ENCODE data around the gene STEAP1.
"Not testable (repeated sequence)": the region's sequence is repeated elsewhere in the genome, so short reads cannot be mapped to it uniquely, and the experiment has no call there.

STEAP1 gene

DNA sequence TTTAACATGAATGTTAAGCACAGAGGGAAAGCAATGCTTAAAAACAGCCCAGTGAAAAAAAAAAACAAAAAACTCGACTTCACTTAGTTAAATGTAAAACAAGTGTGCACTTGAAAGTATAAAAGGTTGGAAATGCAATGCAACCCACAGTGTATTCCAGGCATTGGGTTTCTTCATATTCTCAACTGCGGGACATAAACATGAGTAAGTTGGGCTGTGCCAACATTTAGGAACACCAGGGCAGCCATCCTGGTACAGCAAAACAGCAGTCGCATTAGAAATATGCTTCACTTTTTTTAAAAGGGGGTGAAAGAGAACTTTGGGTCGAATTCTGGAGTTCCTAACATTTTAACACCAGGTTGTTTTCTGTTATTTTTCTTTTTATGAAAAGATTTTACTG, 937 bp downstream of the STEAP1 start:
- H4K20me1 ChIP-seq (ENCODE audit: control insufficient read depth, insufficient read depth, low read depth, low read length), result no peaks in the 10 kb centered on the region
- H3K4me2 ChIP-seq (ENCODE audit: low read length), result no peak overlapping the region; the same call in 1 of the 2 replicates
- H3K4me1 ChIP-seq (ENCODE audit: control insufficient read depth, low read length), result peaks cover 7% of the 10 kb centered on the region
- H3K9me3 ChIP-seq (ENCODE audit: control insufficient read depth, insufficient read depth, low read length), result no peaks in the 10 kb centered on the region
- no peaks in the 10 kb centered on the region for H3K79me2 ChIP-seq (ENCODE audit: control insufficient read depth, low read length)
- no peaks in the 10 kb centered on the region for H3K36me3 ChIP-seq (ENCODE audit: control insufficient read depth, low read length)
- H3K4me3 ChIP-seq (ENCODE audit: low read length), result no peak overlapping the region
- no peak for TF ChIP-seq EZH2phosphoT487 (IDR thresholded peaks at IDR 0.05; ENCODE audit: borderline replicate concordance, low read length)
- TF ChIP-seq, protein P1, sequence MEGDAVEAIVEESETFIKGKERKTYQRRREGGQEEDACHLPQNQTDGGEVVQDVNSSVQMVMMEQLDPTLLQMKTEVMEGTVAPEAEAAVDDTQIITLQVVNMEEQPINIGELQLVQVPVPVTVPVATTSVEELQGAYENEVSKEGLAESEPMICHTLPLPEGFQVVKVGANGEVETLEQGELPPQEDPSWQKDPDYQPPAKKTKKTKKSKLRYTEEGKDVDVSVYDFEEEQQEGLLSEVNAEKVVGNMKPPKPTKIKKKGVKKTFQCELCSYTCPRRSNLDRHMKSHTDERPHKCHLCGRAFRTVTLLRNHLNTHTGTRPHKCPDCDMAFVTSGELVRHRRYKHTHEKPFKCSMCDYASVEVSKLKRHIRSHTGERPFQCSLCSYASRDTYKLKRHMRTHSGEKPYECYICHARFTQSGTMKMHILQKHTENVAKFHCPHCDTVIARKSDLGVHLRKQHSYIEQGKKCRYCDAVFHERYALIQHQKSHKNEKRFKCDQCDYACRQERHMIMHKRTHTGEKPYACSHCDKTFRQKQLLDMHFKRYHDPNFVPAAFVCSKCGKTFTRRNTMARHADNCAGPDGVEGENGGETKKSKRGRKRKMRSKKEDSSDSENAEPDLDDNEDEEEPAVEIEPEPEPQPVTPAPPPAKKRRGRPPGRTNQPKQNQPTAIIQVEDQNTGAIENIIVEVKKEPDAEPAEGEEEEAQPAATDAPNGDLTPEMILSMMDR (IDR thresholded peaks at IDR 0.05; ENCODE audit: low read depth, low read length, poor library complexity, severe bottlenecking), result no peak
- H3F3A ChIP-seq (ENCODE audit: control insufficient read depth, insufficient read depth), result no peaks in the 10 kb centered on the region
- H3K27me3 ChIP-seq (ENCODE audit: control insufficient read depth, low read length), result peaks cover 10% of the 10 kb centered on the region; the same call in 1 of the 2 replicates
- H3K27ac ChIP-seq (ENCODE audit: low read depth, low read length), result no peak overlapping the region
- no peaks in the 10 kb centered on the region for H3K9me2 ChIP-seq (replicated peaks; ENCODE audit: control insufficient read depth, low read length)

DNA sequence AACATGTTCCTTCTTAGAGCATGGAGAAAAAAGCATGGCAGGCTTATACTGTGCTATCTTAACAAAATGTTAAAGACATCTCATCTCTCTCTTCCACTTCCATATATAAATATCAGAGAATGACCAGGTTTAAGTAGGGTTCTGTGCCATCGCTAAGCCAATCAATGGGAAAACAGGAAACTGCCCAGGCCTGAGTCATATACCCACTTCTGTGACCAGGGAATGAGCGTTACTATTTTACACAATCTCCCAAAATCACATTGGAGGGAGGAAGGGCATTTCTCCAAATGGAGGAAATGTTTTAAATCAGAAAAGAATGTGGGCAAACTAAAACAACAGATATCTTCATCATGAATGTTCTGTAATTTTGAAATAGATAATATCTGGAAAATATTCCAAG, 3.1 kb downstream of the STEAP1 start:
- not testable (repeated sequence) for H3K4me2 ChIP-seq (ENCODE audit: low read length); H3K9me2 ChIP-seq (replicated peaks; ENCODE audit: control insufficient read depth, low read length); H3K4me1 ChIP-seq (ENCODE audit: control insufficient read depth, low read length); H3K36me3 ChIP-seq (ENCODE audit: control insufficient read depth, low read length); H3K4me3 ChIP-seq (ENCODE audit: low read length); H4K20me1 ChIP-seq (ENCODE audit: control insufficient read depth, insufficient read depth, low read depth, low read length); H3K27me3 ChIP-seq (ENCODE audit: control insufficient read depth, low read length); H3K9me3 ChIP-seq (ENCODE audit: control insufficient read depth, insufficient read depth, low read length); H3K27ac ChIP-seq (ENCODE audit: low read depth, low read length); H3F3A ChIP-seq (ENCODE audit: control insufficient read depth, insufficient read depth); H3K79me2 ChIP-seq (ENCODE audit: control insufficient read depth, low read length)

DNA sequence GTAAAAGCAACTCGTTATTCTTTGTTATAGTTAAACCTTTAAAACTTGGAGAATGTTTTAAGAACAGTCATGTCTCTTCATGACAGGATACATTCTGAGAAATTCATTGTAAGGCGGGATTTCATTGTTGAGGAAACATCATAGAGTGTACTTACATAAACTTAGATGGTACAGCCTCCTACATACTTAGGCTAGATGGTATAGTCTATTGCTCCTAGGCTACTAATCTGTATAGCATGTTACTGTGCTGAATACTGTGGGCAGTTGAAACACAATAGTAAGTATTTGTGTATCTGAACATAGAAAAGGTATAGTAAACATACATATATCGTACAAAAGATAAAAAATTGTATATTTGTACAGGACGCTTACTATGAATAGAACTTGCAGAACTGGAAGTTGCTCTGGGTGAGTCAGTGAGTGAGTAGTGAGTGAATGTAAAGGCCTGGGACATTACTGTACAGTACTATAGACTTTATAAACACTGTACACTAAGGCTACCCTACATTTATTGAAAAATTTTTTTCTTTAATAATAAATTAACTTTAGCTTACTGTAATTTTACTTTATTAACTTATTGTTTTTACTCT, 3.6 kb downstream of the STEAP1 start:
- not testable (repeated sequence) for H4K20me1 ChIP-seq (ENCODE audit: control insufficient read depth, insufficient read depth, low read depth, low read length); H3F3A ChIP-seq (ENCODE audit: control insufficient read depth, insufficient read depth); H3K4me2 ChIP-seq (ENCODE audit: low read length); H3K36me3 ChIP-seq (ENCODE audit: control insufficient read depth, low read length); H3K9me2 ChIP-seq (replicated peaks; ENCODE audit: control insufficient read depth, low read length); H3K4me1 ChIP-seq (ENCODE audit: control insufficient read depth, low read length); H3K79me2 ChIP-seq (ENCODE audit: control insufficient read depth, low read length); H3K9me3 ChIP-seq (ENCODE audit: control insufficient read depth, insufficient read depth, low read length); H3K27me3 ChIP-seq (ENCODE audit: control insufficient read depth, low read length); H3K4me3 ChIP-seq (ENCODE audit: low read length); H3K27ac ChIP-seq (ENCODE audit: low read depth, low read length)

DNA sequence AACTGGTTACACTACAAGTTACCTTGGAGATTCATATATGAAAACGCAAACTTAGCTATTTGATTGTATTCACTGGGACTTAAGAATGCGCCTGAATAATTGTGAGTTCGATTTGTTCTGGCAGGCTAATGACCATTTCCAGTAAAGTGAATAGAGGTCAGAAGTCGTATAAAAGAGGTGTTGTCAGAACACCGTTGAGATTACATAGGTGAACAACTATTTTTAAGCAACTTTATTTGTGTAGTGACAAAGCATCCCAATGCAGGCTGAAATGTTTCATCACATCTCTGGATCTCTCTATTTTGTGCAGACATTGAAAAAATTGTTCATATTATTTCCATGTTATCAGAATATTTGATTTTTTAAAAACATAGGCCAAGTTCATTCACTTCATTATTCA, 9.3 kb downstream of the STEAP1 start:
- Histone ChIP-seq H3F3A (ENCODE audit: control insufficient read depth, insufficient read depth) (no peaks in the 10 kb centered on the region), H3K36me3 (ENCODE audit: control insufficient read depth, low read length) (no peaks in the 10 kb centered on the region), H3K9me3 (ENCODE audit: control insufficient read depth, insufficient read depth, low read length) (no peaks in the 10 kb centered on the region), H3K4me2 (ENCODE audit: low read length) (no peak overlapping the region), H3K9me2 (replicated peaks; ENCODE audit: control insufficient read depth, low read length) (no peaks in the 10 kb centered on the region), H3K27me3 (ENCODE audit: control insufficient read depth, low read length) (no peaks in the 10 kb centered on the region), H3K4me1 (ENCODE audit: control insufficient read depth, low read length) (no peaks in the 10 kb centered on the region), H3K79me2 (ENCODE audit: control insufficient read depth, low read length) (no peaks in the 10 kb centered on the region), H3K4me3 (ENCODE audit: low read length) (no peak overlapping the region), H3K27ac (ENCODE audit: low read depth, low read length) (no peak overlapping the region), H4K20me1 (ENCODE audit: control insufficient read depth, insufficient read depth, low read depth, low read length) (no peaks in the 10 kb centered on the region)
- TF ChIP-seq, protein P1 (IDR thresholded peaks at IDR 0.05; ENCODE audit: low read depth, low read length, poor library complexity, severe bottlenecking), result no peak
- no peak for TF ChIP-seq EZH2phosphoT487 (IDR thresholded peaks at IDR 0.05; ENCODE audit: borderline replicate concordance, low read length)
